ENCODE results near the gene WAPL.
"Not testable (repeated sequence)": the region's sequence is repeated elsewhere in the genome, so short reads cannot be mapped to it uniquely, and the experiment has no call there.

WAPL gene, protein sequence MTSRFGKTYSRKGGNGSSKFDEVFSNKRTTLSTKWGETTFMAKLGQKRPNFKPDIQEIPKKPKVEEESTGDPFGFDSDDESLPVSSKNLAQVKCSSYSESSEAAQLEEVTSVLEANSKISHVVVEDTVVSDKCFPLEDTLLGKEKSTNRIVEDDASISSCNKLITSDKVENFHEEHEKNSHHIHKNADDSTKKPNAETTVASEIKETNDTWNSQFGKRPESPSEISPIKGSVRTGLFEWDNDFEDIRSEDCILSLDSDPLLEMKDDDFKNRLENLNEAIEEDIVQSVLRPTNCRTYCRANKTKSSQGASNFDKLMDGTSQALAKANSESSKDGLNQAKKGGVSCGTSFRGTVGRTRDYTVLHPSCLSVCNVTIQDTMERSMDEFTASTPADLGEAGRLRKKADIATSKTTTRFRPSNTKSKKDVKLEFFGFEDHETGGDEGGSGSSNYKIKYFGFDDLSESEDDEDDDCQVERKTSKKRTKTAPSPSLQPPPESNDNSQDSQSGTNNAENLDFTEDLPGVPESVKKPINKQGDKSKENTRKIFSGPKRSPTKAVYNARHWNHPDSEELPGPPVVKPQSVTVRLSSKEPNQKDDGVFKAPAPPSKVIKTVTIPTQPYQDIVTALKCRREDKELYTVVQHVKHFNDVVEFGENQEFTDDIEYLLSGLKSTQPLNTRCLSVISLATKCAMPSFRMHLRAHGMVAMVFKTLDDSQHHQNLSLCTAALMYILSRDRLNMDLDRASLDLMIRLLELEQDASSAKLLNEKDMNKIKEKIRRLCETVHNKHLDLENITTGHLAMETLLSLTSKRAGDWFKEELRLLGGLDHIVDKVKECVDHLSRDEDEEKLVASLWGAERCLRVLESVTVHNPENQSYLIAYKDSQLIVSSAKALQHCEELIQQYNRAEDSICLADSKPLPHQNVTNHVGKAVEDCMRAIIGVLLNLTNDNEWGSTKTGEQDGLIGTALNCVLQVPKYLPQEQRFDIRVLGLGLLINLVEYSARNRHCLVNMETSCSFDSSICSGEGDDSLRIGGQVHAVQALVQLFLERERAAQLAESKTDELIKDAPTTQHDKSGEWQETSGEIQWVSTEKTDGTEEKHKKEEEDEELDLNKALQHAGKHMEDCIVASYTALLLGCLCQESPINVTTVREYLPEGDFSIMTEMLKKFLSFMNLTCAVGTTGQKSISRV (N-terminal part only)

DNA sequence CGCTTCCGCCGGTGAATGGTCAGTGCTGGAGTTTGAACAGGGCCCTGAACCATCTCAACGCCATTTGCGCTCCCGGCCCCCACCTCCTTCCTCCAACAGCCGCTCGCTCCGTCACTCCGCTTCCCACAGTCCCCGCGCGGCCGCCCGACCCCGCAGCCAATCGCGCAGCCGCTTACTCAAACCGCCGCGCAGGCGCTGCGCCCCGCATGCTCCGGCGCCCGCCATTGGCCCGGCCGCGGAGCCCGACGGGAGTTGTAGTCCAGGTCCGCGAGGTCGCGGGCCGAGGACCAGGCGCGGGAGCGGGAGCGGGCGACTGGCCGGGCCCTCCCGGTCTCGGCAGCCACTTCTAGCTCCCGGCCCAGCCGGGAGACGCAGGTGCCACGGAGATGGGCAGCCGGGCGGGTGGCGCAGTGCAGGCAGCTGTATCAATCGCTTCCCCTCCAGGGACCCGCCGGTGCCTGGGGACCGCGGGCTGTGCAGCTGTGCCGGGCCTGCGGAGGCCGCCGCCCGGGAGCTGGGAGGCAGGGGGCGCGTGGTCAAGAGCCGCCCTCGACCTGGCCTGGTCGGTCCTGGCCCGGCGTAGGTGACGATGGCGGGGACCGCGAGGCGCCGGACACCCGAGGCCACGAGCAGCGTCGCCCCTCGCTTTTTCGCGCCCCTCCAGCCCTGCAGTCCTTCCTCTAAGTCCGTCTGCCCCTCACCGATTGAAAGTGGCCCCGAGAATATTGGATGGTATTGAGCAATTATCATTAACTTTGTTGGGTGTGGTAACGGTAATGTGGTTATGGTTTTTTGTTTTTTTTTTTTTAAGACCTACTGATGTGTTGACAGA is at the start of gene WAPL:
Gene WAPL, minus strand, starts transcription at position 115 of the 832 bp plus-strand sequence. CDS start 3,723 bp downstream, outside the sequence.
- DNase-seq = peak; percentile 90

DNA sequence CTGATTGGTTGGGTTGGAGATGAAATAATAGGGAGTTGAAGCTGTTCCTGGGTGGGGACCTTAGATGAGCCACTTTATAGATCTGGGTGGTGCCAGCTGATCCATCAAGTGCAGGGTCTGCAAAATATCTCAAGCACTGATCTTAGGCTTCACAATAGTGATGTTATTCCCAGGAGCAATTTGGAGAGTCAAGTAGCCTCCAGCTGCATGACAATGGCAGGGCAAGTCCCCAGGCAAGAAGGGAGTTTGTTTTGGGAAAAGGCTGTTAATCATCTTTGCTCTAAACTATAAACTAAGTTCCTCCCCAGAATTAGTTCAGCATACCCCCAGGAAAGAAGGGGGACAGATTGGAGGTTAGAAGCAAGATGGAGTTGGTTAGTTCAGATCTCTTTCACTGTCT is 47.7 kb upstream of the WAPL start:
- DNase-seq = no peak

DNA sequence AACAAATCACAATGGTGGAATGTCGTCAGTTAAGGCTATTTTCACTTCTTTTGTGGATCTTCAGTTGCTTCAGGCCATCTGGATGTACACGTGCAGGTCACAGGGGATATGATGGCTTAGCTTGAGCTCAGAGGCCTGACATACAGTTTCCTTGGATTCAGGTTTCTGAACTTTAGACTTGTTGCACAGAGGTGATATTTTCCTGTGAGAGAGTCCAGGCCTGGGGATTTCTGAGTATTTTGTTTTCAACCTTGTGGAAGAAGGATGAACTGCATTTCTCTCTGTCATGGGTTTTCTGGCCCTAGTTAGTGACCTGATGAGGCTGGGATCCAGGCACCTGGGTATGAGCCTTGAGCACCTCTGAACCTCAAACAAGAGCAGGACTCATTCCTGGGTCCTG is 44.9 kb upstream of the WAPL start:
- not testable (repeated sequence) for DNase-seq

DNA sequence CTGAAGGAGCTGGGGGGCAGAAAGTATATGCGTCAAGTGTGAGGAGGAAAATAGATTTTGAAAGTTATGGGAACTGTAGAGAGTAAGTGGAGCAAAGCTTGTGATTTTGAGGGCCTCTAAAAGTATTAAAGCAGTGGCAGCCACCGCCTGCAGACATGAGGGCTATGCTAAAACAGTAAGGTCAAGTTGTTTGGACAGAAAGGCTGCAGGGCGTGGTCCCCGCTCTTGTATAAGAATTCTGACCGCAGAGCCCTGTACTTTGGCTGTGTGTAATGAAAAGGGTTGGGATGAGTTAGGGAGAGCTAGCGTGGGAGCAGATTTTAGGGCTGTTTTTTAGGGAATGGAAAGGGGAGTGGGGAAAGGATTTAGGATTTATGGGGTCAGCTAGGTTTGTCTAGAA is 41.7 kb upstream of the WAPL start:
- DNase-seq = not testable (repeated sequence)

DNA sequence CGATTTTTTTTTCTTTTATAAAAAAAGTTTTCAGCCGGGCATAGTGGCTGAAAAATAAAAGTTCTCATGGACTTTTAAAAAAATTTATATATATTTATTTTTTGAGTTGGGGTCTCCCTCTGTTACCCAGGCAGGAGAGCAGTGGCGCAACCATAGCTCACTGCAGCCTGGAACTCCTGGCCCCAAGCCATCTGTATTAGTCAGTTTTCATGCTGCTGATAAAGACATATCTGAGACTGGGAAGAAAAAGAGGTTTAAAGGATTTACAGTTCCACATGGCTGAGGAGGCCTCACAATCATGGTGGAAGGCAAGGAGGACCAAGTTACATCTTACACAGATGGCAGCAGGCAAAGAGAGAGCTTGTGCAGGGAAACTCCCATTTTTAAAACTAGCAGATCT is 37.1 kb upstream of the WAPL start:
- peak; percentile 32 for DNase-seq

DNA sequence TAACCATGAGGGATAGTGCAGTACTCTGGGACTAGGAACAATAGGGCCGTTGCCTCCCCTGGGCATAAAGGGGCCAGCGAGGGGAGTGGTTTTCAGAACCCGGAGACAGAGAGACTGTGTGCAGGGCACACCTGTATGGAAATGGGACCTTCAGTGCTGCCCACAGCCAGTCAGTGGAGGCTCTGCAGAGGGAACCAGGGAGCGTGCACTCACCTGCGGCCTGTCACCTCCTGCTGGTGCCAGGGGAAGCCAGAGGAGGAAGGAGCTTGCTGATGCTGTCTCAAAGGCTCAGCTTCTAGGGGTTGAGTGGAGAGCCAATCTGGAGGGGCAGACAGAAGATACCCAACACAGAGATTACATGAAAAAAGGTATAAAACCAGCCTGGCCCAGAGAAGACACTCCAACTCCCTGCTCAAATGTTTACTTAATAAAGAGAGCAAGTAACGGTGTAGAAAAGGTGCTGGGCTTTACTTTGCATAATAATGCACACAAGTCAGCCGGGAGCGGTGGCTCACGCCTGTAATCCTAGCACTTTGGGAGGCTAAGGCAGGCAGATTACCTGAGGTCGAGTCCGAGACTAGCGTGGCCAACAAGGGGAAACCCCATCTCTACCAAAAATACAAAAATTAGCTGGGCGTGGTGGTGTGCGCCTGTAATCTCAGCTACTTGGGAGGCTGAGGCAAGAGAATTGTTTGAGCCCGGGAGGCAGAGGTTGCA is 35.5 kb upstream of the WAPL start:
- no peak for DNase-seq

DNA sequence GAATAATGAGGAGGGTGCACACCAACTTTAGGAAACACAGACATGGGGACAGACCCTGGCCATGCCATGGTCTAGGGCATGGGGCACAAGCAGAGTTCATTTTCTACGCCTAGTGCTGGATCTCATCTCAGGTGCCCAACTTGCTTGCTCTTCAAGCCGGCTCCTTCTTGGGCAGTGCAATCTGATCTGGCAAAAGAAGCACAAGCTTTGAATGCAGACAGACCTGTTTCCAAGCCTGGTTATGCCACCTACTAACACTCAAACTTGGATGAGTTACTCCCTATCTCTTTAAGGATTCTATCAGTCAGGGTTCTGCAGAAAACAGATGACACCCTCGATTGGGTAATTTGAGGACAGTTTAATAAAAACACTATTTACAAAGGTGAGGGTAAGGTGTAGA is 34.9 kb upstream of the WAPL start:
- DNase-seq = no peak

DNA sequence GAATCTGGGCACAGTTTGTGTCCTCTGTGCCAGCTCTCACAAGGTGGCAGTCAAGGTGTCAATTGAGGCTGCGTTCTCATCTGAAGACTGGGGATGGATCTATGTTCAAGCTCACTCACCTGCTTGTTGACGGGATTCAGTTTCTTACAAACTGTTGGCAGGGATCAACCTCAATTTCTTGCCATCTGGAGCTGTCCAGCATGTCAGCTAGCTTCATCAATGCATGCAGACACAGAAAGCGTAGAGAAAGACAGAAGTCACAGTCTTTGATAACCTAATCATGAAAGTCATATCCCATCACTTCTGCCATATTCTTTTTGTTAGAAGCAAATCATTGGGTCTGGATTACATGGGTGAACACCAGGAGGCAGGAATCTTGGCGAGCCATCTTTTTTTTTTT is 32.0 kb upstream of the WAPL start:
- DNase-seq = no peak

DNA sequence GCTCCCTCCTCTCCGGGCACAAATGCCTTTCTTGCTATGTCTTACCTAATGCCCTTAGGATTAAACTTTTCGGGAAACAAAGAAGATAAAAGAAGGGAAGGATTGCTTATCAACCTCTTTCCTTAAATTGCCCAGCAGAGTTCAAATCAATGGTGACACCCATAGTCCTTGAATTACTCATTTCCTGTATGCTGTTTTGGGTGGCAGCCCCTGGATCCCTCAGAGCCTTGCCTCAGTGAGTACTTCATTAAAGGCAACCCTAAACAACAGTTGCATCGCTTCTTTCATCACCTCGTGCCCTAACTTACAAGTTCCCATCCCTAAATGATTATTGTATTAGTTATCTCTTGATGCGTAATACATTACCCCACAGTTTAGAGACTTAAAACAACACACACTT is 31.6 kb upstream of the WAPL start:
- DNase-seq = no peak

DNA sequence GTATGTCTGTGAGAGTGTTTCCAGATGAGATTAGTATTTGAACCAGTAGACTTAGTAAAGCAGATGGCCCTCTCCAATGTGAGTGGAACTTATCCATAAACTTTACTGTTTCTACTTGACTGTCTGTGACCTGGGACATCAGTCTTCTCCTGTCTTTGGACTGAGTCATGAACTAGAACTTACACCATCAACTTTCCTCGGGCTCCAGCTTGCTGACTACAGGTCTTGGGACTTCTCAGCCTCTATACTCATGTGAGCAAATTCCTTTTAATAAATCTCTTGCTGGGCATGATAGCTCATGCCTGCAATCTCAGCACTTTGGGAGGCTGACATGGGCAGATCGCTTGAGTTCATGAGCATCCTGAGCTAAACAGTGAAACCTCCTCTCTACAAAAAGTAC is 25.7 kb upstream of the WAPL start:
- no peak for DNase-seq

DNA sequence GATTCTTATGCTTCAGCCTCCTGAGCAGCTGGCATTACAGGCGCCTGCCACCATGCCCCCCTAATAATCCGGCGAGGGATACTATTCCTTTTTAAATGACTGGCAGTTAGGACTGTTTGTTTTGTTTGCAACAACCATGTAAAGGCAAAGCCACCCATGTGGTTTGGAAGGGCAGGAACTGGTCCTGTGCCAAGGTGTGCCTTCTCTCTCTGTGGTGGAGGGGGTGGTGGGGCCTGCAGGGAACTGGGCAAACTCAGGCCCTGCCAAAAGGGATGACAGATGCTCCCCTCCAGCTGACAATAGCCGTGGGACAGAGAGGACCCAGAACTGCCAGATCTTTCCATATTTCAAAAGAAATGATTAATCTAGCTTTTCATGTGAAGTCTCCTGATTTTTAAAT is 23.5 kb upstream of the WAPL start:
- no peak for DNase-seq

DNA sequence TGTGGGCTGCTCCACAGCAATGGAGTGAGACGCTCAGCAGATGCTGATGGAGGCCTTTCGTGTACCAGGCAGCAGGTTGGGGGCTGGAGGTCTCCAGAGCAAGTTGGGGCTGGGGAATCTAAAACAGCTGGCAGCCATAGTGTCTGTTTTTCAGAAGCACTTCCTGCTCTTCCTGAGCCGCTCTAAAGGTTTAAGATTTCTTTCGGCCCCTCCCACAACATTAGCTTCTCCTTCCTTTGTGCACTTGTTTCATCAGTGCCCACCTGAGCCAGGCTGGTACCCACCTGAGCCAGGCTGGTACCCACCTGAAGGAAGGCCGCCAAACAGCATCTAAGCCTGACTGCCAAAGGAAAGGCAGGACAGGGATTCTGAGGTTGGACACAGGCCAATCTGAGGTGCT is 18.4 kb upstream of the WAPL start:
- DNase-seq = no peak

DNA sequence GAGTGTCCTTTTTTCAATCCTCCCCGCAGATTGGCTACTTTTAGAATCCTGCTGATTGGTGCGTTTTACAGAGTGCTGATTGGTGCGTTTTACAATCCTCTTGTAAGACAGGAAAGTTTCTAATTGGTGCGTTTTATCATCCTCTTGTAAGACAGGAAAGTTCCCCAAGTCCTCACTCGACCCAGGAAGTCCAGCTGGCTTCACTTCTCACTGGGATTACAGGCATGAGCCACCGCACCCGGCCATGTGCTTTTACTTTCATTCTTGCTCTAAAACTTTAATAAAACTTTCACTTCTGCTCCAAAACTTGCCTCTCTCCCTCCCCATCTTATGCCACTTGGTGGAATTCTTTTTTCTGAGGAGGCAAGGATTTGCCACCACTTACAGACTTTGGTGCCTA is 17.0 kb upstream of the WAPL start:
- no peak for DNase-seq

DNA sequence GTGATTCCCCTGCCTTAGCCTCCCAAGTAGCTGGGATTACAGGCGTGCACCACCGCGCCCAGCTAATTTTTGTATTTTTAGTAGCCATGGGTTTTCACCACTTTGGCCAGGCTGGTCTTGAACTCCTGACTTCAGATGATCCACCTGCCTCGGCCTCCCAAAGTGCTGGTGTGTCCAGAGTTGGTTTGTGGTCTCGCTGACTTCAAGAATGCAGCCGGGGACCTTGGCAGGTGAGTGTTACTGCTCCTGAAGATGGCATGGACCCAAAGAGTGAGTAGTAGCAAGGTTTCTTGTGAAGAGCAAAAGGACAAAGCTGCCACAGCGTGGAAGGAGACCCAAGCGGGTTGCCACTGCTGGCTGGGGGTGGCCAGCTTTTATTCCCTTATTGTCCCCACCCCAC is 16.4 kb upstream of the WAPL start:
- not testable (repeated sequence) for DNase-seq

DNA sequence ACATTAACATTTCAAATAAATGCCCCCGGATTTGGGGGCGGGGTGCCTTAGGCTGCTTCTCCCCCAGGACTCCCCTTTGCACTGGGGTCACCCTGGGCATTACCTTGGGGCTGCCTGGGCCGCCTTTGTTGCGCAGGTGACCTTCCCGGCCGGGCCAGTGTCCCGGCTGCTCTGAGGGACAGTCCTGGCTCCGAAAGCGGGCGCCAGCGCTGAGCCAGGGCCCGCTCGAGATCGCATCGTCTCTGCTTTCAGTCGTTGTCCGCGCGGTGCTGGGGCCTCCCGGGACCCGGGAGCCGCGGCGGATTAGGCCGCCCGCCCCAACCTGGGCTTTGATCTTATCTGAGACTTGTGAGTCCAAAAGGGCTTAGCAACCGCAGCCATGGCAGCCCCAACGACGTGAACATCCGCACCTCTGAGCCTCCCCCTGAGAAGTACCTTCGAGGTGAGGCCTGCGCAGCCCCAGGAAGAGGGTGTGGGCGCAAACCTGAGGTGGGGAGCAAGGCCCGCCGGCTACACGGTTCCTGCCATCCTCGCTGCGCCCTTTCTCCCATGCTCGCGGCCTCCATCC is 14.8 kb upstream of the WAPL start:
- DNase-seq = no peak

DNA sequence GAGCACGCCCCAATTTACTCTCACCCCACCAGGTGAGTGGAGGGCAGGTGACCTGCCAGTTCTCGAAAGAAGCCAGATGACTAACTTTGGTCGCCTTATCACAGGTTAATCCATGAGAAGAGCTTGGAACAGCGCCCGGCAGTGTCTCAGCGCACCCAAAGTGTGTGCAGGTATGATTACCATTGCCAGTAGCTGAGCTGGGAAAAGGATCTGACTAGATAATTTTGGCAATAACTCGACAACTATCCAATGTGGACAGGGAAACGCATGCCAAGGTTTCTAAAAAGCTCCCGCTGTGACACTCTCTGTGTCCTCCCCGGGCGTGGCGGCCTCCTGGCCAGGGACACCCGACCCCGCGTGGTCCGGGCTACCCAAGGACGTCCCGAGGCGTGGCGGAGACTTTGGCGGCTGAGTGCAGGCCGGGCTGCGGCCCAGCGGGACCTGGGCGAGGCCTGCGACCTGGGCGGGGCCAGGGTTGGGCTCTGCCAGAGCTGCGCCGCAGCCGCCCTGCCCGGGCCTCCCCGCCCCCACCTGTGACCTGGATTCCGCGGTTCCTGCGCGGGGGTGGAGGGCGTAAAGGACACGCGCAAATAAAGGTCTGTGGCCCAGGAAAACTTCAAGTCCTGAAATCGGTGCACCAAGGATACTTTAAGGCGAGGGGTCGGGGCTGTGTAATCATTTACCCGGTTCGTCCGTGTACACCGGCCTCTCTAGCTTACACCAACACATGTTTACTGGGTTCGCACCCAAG is 13.7 kb upstream of the WAPL start:
- no peak for DNase-seq

DNA sequence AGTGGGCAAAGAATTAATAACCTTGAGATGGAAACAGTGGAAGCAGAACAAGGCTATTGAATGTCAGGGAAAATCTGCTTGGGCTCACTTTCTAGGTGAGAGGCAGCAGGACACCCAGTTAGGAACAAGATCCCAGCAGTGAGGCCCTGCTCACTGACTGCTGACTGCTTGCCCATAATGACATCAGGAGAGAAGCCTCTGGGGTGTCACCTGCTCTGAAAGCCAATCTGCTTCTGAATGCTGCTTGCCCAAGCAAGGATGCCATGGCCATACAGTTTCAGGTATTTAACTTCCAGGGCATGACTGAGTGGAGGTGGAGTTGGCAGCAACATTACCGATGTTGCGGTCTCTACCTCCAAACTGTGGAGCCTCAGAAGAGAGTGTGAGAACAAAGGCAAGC is 11.7 kb upstream of the WAPL start:
- no peak for DNase-seq

DNA sequence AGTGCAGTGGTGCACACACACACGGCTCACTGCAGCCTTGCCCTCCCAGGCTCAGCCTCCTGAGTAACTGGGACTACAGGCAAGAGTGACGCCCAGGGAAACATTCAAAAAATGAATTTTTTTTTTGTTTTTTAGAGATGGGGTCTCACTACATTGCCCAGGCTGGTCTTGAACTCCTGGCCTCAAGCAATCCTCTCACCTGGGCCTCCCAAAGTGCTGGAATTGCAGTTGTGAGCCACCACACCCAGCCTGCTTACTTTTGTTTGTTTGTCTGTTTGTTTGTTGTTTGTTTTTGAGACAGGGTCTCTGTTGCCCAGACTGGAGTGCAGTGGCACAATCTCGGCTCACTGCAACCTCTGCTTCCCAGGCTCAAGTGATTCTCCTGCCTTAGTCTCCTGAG is 7.1 kb upstream of the WAPL start:
- not testable (repeated sequence) for DNase-seq

DNA sequence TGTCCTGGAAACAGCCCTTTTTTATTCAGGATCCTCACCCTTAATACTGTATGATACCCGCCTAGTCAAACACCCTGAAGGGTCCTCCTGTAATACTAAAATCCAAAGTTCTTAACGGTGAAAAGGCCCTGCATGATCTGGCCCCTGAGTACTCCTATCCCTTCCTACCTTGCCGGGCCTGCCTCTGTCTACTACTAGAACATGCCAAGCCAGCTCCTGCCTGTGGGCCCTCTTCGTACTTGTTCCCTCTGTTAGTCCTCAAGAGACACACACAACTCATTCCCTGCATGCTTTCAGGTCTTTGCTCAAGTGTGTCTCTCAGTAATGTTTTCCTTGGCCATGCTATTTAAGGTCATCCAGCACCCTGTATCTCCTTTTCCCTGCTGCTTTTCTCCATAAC is 5.0 kb upstream of the WAPL start:
- no peak for DNase-seq

DNA sequence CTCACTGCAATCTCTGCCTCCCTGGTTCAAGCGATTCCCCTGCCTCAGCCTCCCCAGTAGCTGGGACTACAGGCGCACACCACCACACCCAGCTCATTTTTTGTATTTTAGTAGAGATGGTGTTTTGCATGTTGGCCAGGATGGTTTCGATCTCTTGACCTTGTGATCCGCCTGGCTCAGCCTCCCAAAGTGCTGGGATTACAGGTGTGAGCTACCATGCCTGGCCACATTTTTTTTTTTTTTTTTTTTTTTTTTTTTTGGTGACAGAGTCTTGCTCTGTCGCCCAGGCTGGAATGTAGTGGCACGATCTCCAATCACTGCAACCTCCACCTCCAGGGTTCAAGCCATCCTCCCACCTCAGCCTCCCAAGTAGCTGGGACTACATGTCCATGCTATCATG is 4.1 kb upstream of the WAPL start:
- DNase-seq = not testable (repeated sequence)
